ENCODE results near the gene TTC21A. TPM values are rescaled to one million over a fixed set of nuclear protein-coding genes. Genes with fewer than 3 reads are reported as not detected.
A peak's percentile ranks its signal among the peaks of the same experiment; 100 is the strongest.

Gene TTC21A
- total and polyA plus RNA-seq, 4 donors: 6.1 to 30.4 (median 11.7) TPM

GRCh38 chr3:39064646-39065045 lies 42.8 kb upstream of the TTC21A start:
- no peaks in the 10 kb centered on the region for H3K4me1 ChIP-seq (ENCODE audit: control insufficient read depth in 5 of 5, insufficient read depth in 5 of 5, low read length in 5 of 5)
- ATAC-seq (ENCODE audit: insufficient read depth, low FRiP score) (no peak), DNase-seq (no peak)
- no peaks in the 10 kb centered on the region for H3K27me3 ChIP-seq (ENCODE audit: control insufficient read depth in 3 of 3, insufficient read depth in 3 of 3, low read length in 2 of 3)
- WGBS, 2 donors: 90 to 95% methylated on average over 1 of the region's 1 CpG
- H3K36me3 ChIP-seq (ENCODE audit: control insufficient read depth in 4 of 4, insufficient read depth in 4 of 4, low read length in 4 of 4): peaks cover 0 to 22% (median 12%) of the 10 kb centered on the region in 4 donors
- H3K4me3 ChIP-seq: no peak overlapping the region
- no peak overlapping the region for H3K9ac ChIP-seq (ENCODE audit: insufficient read depth in 1 of 2, low read length in 2 of 2)
- H3K27ac ChIP-seq (ENCODE audit: low read depth in 1 of 2, low read length in 1 of 2): no peak overlapping the region
- TF ChIP-seq CTCF (IDR thresholded peaks at IDR 0.05; ENCODE audit: control extremely low read depth, extremely low read depth): no peak
- H3K9me3 ChIP-seq (ENCODE audit: control insufficient read depth in 4 of 4, insufficient read depth in 3 of 4, low read length in 3 of 4): no peaks in the 10 kb centered on the region

GRCh38 chr3:39065197-39065596 lies 42.3 kb upstream of the TTC21A start:
- Histone ChIP-seq H3K4me3 (no peak overlapping the region), H3K27me3 (ENCODE audit: control insufficient read depth in 3 of 3, insufficient read depth in 3 of 3, low read length in 2 of 3) (no peaks in the 10 kb centered on the region), H3K36me3 (ENCODE audit: control insufficient read depth in 4 of 4, insufficient read depth in 4 of 4, low read length in 4 of 4) (peaks cover 0 to 25% (median 12%) of the 10 kb centered on the region in 4 donors), H3K9me3 (ENCODE audit: control insufficient read depth in 4 of 4, insufficient read depth in 3 of 4, low read length in 3 of 4) (no peaks in the 10 kb centered on the region), H3K9ac (ENCODE audit: insufficient read depth in 1 of 2, low read length in 2 of 2) (no peak overlapping the region), H3K27ac (ENCODE audit: low read depth in 1 of 2, low read length in 1 of 2) (no peak overlapping the region), H3K4me1 (ENCODE audit: control insufficient read depth in 5 of 5, insufficient read depth in 5 of 5, low read length in 5 of 5) (no peaks in the 10 kb centered on the region)
- WGBS, 2 donors: 17 to 29% methylated on average over 1 of the region's 1 CpG
- TF ChIP-seq CTCF (IDR thresholded peaks at IDR 0.05; ENCODE audit: control extremely low read depth, extremely low read depth): no peak
- ATAC-seq (ENCODE audit: insufficient read depth, low FRiP score) (peak; percentile 69), DNase-seq (peak in 2 of 3 donors; percentile 12 to 14)

DNA sequence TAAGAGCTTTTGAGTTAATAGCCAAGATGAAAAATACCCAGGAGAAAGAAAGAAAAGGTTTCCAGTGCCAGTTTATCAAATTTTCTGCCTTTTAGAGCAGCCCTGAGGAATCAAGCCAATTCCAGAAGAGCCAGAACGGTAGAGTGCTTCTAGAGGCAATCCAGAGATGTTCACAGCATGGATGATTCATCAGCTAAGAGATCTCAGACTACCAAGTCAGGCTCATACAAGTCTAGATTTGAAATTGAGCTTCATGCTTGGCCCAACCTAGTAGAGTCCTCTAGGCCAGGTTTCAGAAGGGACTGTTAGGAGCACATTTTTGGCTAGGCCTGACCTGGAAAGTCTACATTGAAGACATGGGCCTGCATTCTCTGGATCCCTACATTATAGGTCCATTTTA lies 40.2 kb upstream of the TTC21A start:
- TF ChIP-seq CTCF (IDR thresholded peaks at IDR 0.05; ENCODE audit: control extremely low read depth, extremely low read depth): no peak
- Histone ChIP-seq H3K27me3 (ENCODE audit: control insufficient read depth in 3 of 3, insufficient read depth in 3 of 3, low read length in 2 of 3) (no peaks in the 10 kb centered on the region), H3K9ac (ENCODE audit: insufficient read depth in 1 of 2, low read length in 2 of 2) (no peak overlapping the region), H3K36me3 (ENCODE audit: control insufficient read depth in 4 of 4, insufficient read depth in 4 of 4, low read length in 4 of 4) (peaks cover 3 to 34% (median 15%) of the 10 kb centered on the region in 4 donors), H3K4me1 (ENCODE audit: control insufficient read depth in 5 of 5, insufficient read depth in 5 of 5, low read length in 5 of 5) (no peaks in the 10 kb centered on the region), H3K9me3 (ENCODE audit: control insufficient read depth in 4 of 4, insufficient read depth in 3 of 4, low read length in 3 of 4) (no peaks in the 10 kb centered on the region), H3K27ac (ENCODE audit: low read depth in 1 of 2, low read length in 1 of 2) (no peak overlapping the region), H3K4me3 (no peak overlapping the region)
- DNase-seq (no peak), ATAC-seq (ENCODE audit: insufficient read depth, low FRiP score) (no peak)
- 58 to 80% methylated on average over 1 of the region's 1 CpG for WGBS, 2 donors

DNA sequence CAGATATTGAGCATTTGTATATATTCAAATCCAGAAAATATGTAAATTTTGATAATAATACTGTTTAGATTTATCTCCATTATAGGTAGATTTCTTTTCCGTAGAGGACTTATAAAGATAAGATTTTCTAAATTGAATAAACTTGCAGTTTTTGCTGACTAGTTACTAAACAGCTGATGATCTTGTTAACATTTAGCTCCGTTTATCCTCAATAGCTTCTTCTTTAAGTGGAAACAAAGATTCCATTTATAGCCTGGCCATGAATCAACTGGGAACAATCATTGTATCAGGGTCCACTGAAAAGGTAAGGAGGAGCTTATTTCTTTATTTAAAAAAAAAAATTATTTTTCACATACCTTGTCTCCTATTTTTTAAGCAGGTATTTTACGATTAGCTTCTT lies 38.9 kb upstream of the TTC21A start:
- TF ChIP-seq CTCF (IDR thresholded peaks at IDR 0.05; ENCODE audit: control extremely low read depth, extremely low read depth): no peak
- H3K27ac ChIP-seq (ENCODE audit: low read depth in 1 of 2, low read length in 1 of 2): no peak overlapping the region
- no peak for DNase-seq
- ATAC-seq (ENCODE audit: insufficient read depth, low FRiP score): no peak
- no peaks in the 10 kb centered on the region for H3K4me1 ChIP-seq (ENCODE audit: control insufficient read depth in 5 of 5, insufficient read depth in 5 of 5, low read length in 5 of 5)
- no peaks in the 10 kb centered on the region for H3K27me3 ChIP-seq (ENCODE audit: control insufficient read depth in 3 of 3, insufficient read depth in 3 of 3, low read length in 2 of 3)
- no peaks in the 10 kb centered on the region for H3K9me3 ChIP-seq (ENCODE audit: control insufficient read depth in 4 of 4, insufficient read depth in 3 of 4, low read length in 3 of 4)
- no peak overlapping the region for H3K9ac ChIP-seq (ENCODE audit: insufficient read depth in 1 of 2, low read length in 2 of 2)
- H3K36me3 ChIP-seq (ENCODE audit: control insufficient read depth in 4 of 4, insufficient read depth in 4 of 4, low read length in 4 of 4): peaks cover 9 to 39% (median 18%) of the 10 kb centered on the region in 4 donors
- 95 to 99% methylated on average over 3 of the region's 3 CpGs for WGBS, 2 donors
- no peak overlapping the region for H3K4me3 ChIP-seq

Measured in lung (tissue), 12 donors.